ENCODE measurements around the gene NOL3. TPM values are rescaled to one million over a fixed set of nuclear protein-coding genes. Genes with fewer than 3 reads are reported as not detected.

NOL3 gene
- total and polyA plus RNA-seq, 9 of the 15 experiments (the other 6 are each of a cell fraction or from before 2014, with no cell fraction given) = 0.45 to 14.0 (median 5.4) TPM

GRCh38 chr16:67155295-67156142 is 14.8 kb upstream of the NOL3 start (continued):
- TF ChIP-seq, protein P1, sequence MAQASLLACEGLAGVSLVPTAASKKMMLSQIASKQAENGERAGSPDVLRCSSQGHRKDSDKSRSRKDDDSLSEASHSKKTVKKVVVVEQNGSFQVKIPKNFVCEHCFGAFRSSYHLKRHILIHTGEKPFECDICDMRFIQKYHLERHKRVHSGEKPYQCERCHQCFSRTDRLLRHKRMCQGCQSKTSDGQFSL (CRISPR knock-in tag; IDR thresholded peaks at IDR 0.05) = no peak
- TF ChIP-seq, protein P1 (tag; IDR thresholded peaks at IDR 0.05) = no peak
- TF ChIP-seq GTF3C2 (IDR thresholded peaks at IDR 0.05; ENCODE audit: borderline replicate concordance, extremely low read depth, insufficient read length) (no peak), ELF1 (tag; IDR thresholded peaks at IDR 0.05) (no peak), RBM39 (optimal IDR thresholded peaks at IDR 0.05; ENCODE audit: low read depth, low read length) (no peak), SNRNP70 (optimal IDR thresholded peaks at IDR 0.05; ENCODE audit: low read depth, low read length) (no peak), SP1 (CRISPR knock-in tag; IDR thresholded peaks at IDR 0.05) (peak; percentile 29; the same call in 1 of the 2 replicates), ZNF766 (CRISPR knock-in tag; conservative IDR thresholded peaks at IDR 0.05) (no peak), ZNF140 (CRISPR knock-in tag; IDR thresholded peaks at IDR 0.05) (no peak), TEAD1 (CRISPR knock-in tag; IDR thresholded peaks at IDR 0.05) (peak in 1 of 2 experiments; percentile 85; a peak in 2 of 4 replicates), MYBL2 (IDR thresholded peaks at IDR 0.05; ENCODE audit: low read depth) (no peak), MYBL2 (CRISPR knock-in tag; IDR thresholded peaks at IDR 0.05; ENCODE audit: borderline replicate concordance) (no peak), GTF2A2 (tag; IDR thresholded peaks at IDR 0.05) (no peak), ZBTB26 (CRISPR knock-in tag; IDR thresholded peaks at IDR 0.05) (no peak)
- TF ChIP-seq, protein P2, sequence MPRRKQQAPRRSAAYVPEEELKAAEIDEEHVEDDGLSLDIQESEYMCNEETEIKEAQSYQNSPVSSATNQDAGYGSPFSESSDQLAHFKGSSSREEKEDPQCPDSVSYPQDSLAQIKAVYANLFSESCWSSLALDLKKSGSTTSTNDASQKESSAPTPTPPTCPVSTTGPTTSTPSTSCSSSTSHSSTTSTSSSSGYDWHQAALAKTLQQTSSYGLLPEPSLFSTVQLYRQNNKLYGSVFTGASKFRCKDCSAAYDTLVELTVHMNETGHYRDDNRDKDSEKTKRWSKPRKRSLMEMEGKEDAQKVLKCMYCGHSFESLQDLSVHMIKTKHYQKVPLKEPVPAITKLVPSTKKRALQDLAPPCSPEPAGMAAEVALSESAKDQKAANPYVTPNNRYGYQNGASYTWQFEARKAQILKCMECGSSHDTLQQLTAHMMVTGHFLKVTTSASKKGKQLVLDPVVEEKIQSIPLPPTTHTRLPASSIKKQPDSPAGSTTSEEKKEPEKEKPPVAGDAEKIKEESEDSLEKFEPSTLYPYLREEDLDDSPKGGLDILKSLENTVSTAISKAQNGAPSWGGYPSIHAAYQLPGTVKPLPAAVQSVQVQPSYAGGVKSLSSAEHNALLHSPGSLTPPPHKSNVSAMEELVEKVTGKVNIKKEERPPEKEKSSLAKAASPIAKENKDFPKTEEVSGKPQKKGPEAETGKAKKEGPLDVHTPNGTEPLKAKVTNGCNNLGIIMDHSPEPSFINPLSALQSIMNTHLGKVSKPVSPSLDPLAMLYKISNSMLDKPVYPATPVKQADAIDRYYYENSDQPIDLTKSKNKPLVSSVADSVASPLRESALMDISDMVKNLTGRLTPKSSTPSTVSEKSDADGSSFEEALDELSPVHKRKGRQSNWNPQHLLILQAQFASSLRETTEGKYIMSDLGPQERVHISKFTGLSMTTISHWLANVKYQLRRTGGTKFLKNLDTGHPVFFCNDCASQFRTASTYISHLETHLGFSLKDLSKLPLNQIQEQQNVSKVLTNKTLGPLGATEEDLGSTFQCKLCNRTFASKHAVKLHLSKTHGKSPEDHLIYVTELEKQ (CRISPR knock-in tag; IDR thresholded peaks at IDR 0.05) = no peak
- TF ChIP-seq, protein P3, sequence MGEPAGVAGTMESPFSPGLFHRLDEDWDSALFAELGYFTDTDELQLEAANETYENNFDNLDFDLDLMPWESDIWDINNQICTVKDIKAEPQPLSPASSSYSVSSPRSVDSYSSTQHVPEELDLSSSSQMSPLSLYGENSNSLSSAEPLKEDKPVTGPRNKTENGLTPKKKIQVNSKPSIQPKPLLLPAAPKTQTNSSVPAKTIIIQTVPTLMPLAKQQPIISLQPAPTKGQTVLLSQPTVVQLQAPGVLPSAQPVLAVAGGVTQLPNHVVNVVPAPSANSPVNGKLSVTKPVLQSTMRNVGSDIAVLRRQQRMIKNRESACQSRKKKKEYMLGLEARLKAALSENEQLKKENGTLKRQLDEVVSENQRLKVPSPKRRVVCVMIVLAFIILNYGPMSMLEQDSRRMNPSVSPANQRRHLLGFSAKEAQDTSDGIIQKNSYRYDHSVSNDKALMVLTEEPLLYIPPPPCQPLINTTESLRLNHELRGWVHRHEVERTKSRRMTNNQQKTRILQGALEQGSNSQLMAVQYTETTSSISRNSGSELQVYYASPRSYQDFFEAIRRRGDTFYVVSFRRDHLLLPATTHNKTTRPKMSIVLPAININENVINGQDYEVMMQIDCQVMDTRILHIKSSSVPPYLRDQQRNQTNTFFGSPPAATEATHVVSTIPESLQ (CRISPR knock-in tag; IDR thresholded peaks at IDR 0.05) = no peak
